HG03442 (cell line): ENCODE measurements around the gene INTS14.
"Not testable (repeated sequence)": the region's sequence is repeated elsewhere in the genome, so short reads cannot be mapped to it uniquely, and the experiment has no call there.

ENCODE experiments used
- ATAC-seq: cut with Tn5 transposase; IDR thresholded peaks from one replicate; pipeline ENCODE4 v1.9.1; 2021; ENCODE audit warnings: mild to moderate bottlenecking, moderate library complexity; ENCODE audit not compliant: unreplicated experiment

INTS14 gene

GRCh38 chr15:65632780-65633375 is 21.9 kb upstream of the INTS14 start:
- no peak for ATAC-seq

- no peak for ATAC-seq
These were observed 20.6 kb upstream of the INTS14 start for GRCh38 chr15:65631503-65631902.

- ATAC-seq: peak; percentile 41
These were observed 19.8 kb upstream of the INTS14 start for GRCh38 chr15:65630760-65631159.

GRCh38 chr15:65629548-65629947 is 18.6 kb upstream of the INTS14 start:
- ATAC-seq: no peak

- ATAC-seq: no peak
These were observed 15.9 kb upstream of the INTS14 start for GRCh38 chr15:65626856-65627255.

GRCh38 chr15:65623103-65623502 is 12.2 kb upstream of the INTS14 start:
- no peak for ATAC-seq

- no peak for ATAC-seq
These were observed 10.7 kb upstream of the INTS14 start, which contains the start of gene SLC24A1 for GRCh38 chr15:65621638-65622037. Gene SLC24A1, plus strand, starts transcription at chr15:65621938. Its CDS starts 2,143 bp downstream, at chr15:65624081.

GRCh38 chr15:65620833-65621232 is 9.9 kb upstream of the INTS14 start:
- ATAC-seq: no peak

GRCh38 chr15:65619626-65620290 is 8.8 kb upstream of the INTS14 start:
- no peak for ATAC-seq

- ATAC-seq: no peak
These were observed 7.7 kb upstream of the INTS14 start for GRCh38 chr15:65618560-65619109.

GRCh38 chr15:65615887-65616286 is 5.0 kb upstream of the INTS14 start:
- not testable (repeated sequence) for ATAC-seq

- no peak for ATAC-seq
These were observed 2.2 kb upstream of the INTS14 start for GRCh38 chr15:65612949-65613744.

GRCh38 chr15:65612616-65612946 is 1.6 kb upstream of the INTS14 start:
- ATAC-seq: no peak

- ATAC-seq: no peak
These were observed 1.1 kb upstream of the INTS14 start for GRCh38 chr15:65611888-65612615.

- no peak for ATAC-seq
These were observed 7.4 kb downstream of the INTS14 start for GRCh38 chr15:65603559-65603958.

GRCh38 chr15:65603134-65603533 is 7.8 kb downstream of the INTS14 start:
- ATAC-seq: no peak

GRCh38 chr15:65599677-65600076 is 11.3 kb downstream of the INTS14 start:
- no peak for ATAC-seq

- no peak for ATAC-seq
These were observed 12.5 kb downstream of the INTS14 start for GRCh38 chr15:65598468-65598867.

GRCh38 chr15:65595960-65596359 is 15.0 kb downstream of the INTS14 start:
- ATAC-seq: no peak

GRCh38 chr15:65587094-65587493 is 23.8 kb downstream of the INTS14 start:
- ATAC-seq: no peak

GRCh38 chr15:65584241-65584640 is 26.7 kb downstream of the INTS14 start:
- ATAC-seq: no peak
